OCI-LY7 (cell line): Measurements from ENCODE around the gene GNLY. TPM values are rescaled to one million over a fixed set of nuclear protein-coding genes. Genes with fewer than 3 reads are reported as not detected.

Experiments used
- BruUV-seq: library from RNA; stranded (reverse); fragments of 400-500 nt; replicated peaks from 2 replicates; lab custom pipeline; 2021; lab: Mats Ljungman, UMichigan
- CTCF ChIA-PET: fragments of 300-600 bp; sonication (Branson Sonifier 250); formaldehyde crosslinking; loops from one replicate; lab custom pipeline; 2022; ENCODE audit warnings: antibody characterized with exemption; ENCODE audit not compliant: unreplicated experiment; lab: Charles Lee
- POLR2A ChIA-PET: fragments of 300-600 bp; sonication (Branson Sonifier 250); formaldehyde crosslinking; loops from one replicate; lab custom pipeline; 2022; ENCODE audit warnings: antibody characterized with exemption; lab: Charles Lee
- DNase-seq: peaks from one replicate; pipeline ENCODE4 v3.0.0-alpha.2; 2015; ENCODE audit warnings: low spot score
- H2AFZ ChIP-seq: fragments of 200-600 bp; sonication (generic), shearing (Covaris generic); 2 replicates; pipeline ENCODE4 v1.6.1; 2014; ENCODE audit warnings: mild to moderate bottlenecking, antibody characterized with exemption, low read length, moderate library complexity
- H3K27ac ChIP-seq: fragments of 200-600 bp; sonication (generic); 2 replicates; pipeline ENCODE4 v1.5.1; 2014; ENCODE audit warnings: mixed run types, low read depth, mild to moderate bottlenecking, moderate library complexity, low read length, inconsistent platforms; ENCODE audit not compliant: poor library complexity, severe bottlenecking
- H3K36me3 ChIP-seq: fragments of 200-600 bp; sonication (generic); 2 replicates; pipeline ENCODE4 v1.6.1; 2014; ENCODE audit warnings: mild to moderate bottlenecking, antibody characterized with exemption, low read length, moderate library complexity, mixed read lengths; ENCODE audit not compliant: insufficient read depth
- H3K4me1 ChIP-seq: fragments of 200-600 bp; sonication (generic); 2 replicates; pipeline ENCODE4 v1.5.1; 2014; ENCODE audit warnings: mild to moderate bottlenecking, low read length; ENCODE audit not compliant: insufficient read depth, poor library complexity, severe bottlenecking
- H3K4me2 ChIP-seq: fragments of 200-600 bp; sonication (generic); 2 replicates; pipeline ENCODE4 v1.6.1; 2014; ENCODE audit warnings: mild to moderate bottlenecking, low read length
- H3K4me3 ChIP-seq: fragments of 200-600 bp; sonication (generic); 2 replicates; pipeline ENCODE4 v1.5.1; 2014; ENCODE audit warnings: mild to moderate bottlenecking, low read depth, low read length; ENCODE audit not compliant: poor library complexity, severe bottlenecking
- H3K79me2 ChIP-seq: fragments of 200-600 bp; sonication (generic); 2 replicates; pipeline ENCODE4 v1.6.1; 2016; ENCODE audit warnings: low read depth, mild to moderate bottlenecking, low read length, moderate library complexity, mixed read lengths; ENCODE audit not compliant: insufficient read depth
- H3K9me2 ChIP-seq: fragments of 200-600 bp; sonication (generic); 2 replicates; pipeline ENCODE4 v1.6.1; 2016; ENCODE audit warnings: mild to moderate bottlenecking, low read length, mixed read lengths; ENCODE audit not compliant: insufficient read depth
- H3K9me3 ChIP-seq: fragments of 200-600 bp; sonication (generic); 2 replicates; pipeline ENCODE4 v1.6.1; 2014; ENCODE audit warnings: mild to moderate bottlenecking, mixed run types, low read length, mixed read lengths
- H4K20me1 ChIP-seq: fragments of 200-600 bp; sonication (generic); 2 replicates; pipeline ENCODE4 v1.6.1; 2014; ENCODE audit warnings: mild to moderate bottlenecking, antibody characterized with exemption, low read length, moderate library complexity, mixed read lengths; ENCODE audit not compliant: insufficient read depth
- EZH2phosphoT487 ChIP-seq: fragments of 200-600 bp; sonication (generic); IDR thresholded peaks from 2 replicates; pipeline ENCODE4 v1.6.1; 2018; ENCODE audit warnings: low read depth, borderline replicate concordance, mild to moderate bottlenecking, mixed run types, antibody characterized with exemption, low read length, moderate library complexity, mixed read lengths
- intact Hi-C: fragments of 100-400 bp; cut with micrococcal nuclease; formaldehyde crosslinking; loops from one replicate; pipeline ENCODE4 v1.10.0; 2022; ENCODE audit not compliant: unreplicated experiment
- total RNA-seq, 2 experiments: library from RNA; depleted of rRNA in 1 of 2; stranded (reverse); fragments of >200 nt in 1 of 2; shearing (Covaris generic) in 1 of 2; gene quantifications; 2 replicates each; pipeline ENCODE4 v1.2.3, GENCODE V29; 2014 to 2022
- TF ChIP-seq, protein P1 (sequence below): fragments of 200-600 bp; sonication (generic); conservative IDR thresholded peaks from 2 replicates; pipeline ENCODE4 v1.5.1; 2014; ENCODE audit warnings: mild to moderate bottlenecking, antibody characterized with exemption, low read length, moderate library complexity, mixed read lengths

Gene GNLY
- total RNA-seq, 2 experiments from 2014 or later, result not detected

DNA sequence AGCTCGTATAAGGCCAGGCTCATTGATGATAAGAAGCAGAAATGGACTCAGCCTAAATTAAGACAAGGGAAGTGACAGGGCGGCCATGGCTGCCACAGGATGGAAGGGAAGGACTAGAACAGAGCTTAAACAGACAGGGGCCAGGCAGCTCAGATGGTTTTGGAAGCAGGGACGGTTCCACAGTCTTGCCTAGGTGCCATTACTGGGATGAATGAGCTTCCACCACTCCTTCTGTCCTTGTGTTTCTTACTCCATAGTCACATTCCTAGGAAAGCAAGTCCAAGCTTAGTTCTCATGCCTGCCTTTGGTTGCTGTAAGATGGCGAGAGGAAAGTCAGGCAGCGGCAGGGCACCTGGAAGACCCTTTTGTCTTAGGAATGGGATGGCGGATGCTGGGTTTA is 11.9 kb downstream of the GNLY start:
- Histone ChIP-seq H3K9me3 (no peaks in the 10 kb centered on the region), H3K4me3 (no peak overlapping the region), H3K4me1 (peaks cover 11% of the 10 kb centered on the region), H2AFZ (no peak overlapping the region), H3K4me2 (no peak overlapping the region), H3K9me2 (no peaks in the 10 kb centered on the region), H3K79me2 (no peaks in the 10 kb centered on the region), H4K20me1 (no peaks in the 10 kb centered on the region), H3K27ac (no peak overlapping the region), H3K36me3 (no peaks in the 10 kb centered on the region)
- ChIA-PET POLR2A (interaction anchor here (0.5 to 0.6 kb wide), 2 partner anchors 22 to 728 kb away, joined by 3 read pairs; no protein-coding TSS in a partner anchor), CTCF (no interaction called here)
- no TSS peak for BruUV-seq
- TF ChIP-seq EZH2phosphoT487, result no peak
- TF ChIP-seq, protein P1, sequence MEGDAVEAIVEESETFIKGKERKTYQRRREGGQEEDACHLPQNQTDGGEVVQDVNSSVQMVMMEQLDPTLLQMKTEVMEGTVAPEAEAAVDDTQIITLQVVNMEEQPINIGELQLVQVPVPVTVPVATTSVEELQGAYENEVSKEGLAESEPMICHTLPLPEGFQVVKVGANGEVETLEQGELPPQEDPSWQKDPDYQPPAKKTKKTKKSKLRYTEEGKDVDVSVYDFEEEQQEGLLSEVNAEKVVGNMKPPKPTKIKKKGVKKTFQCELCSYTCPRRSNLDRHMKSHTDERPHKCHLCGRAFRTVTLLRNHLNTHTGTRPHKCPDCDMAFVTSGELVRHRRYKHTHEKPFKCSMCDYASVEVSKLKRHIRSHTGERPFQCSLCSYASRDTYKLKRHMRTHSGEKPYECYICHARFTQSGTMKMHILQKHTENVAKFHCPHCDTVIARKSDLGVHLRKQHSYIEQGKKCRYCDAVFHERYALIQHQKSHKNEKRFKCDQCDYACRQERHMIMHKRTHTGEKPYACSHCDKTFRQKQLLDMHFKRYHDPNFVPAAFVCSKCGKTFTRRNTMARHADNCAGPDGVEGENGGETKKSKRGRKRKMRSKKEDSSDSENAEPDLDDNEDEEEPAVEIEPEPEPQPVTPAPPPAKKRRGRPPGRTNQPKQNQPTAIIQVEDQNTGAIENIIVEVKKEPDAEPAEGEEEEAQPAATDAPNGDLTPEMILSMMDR, result no peak
- no peak for DNase-seq
- intact Hi-C loops, result loop anchor here (2.0 to 5.0 kb wide), 2 partner anchors 27 to 69 kb away; no protein-coding TSS in a partner anchor

GRCh38 chr2:85706599-85707296 is 12.6 kb downstream of the GNLY start:
- Histone ChIP-seq H3K4me2 (no peak overlapping the region), H3K36me3 (no peaks in the 10 kb centered on the region), H2AFZ (no peak overlapping the region), H3K9me3 (no peaks in the 10 kb centered on the region), H3K27ac (no peak overlapping the region), H4K20me1 (no peaks in the 10 kb centered on the region), H3K79me2 (no peaks in the 10 kb centered on the region), H3K4me3 (no peak overlapping the region), H3K9me2 (no peaks in the 10 kb centered on the region), H3K4me1 (peaks cover 11% of the 10 kb centered on the region)
- no TSS peak for BruUV-seq
- TF ChIP-seq EZH2phosphoT487, result no peak
- TF ChIP-seq, protein P1, result no peak
- ChIA-PET POLR2A (interaction anchor here (0.6 kb wide), 1 partner anchor 22 kb away, joined by 3 read pairs; no protein-coding TSS in a partner anchor), CTCF (no interaction called here)
- intact Hi-C loops, result loop anchor here (1.0 to 5.0 kb wide), 3 partner anchors 28 to 286 kb away; no protein-coding TSS in a partner anchor
- DNase-seq, result no peak

DNA sequence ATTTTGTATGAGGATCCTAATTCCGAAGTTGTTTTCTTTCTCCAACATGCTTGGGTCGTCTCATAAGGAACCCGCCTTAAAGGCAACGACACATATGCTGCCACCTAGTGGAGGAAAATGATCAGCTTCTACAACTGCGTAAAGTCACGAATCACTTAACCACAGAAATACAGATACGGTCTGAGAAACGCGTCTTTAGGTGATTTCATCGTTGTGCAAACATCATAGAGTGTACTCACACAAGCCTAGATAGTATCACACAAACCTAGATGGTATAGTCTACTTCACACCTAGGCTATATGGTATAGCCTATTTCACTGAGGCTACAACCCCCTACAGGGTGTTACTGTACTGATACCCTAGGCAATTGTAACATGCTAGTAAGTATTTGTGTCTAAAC is 13.1 kb downstream of the GNLY start:
- H3K4me1 ChIP-seq, result peaks cover 11% of the 10 kb centered on the region
- H3K9me3 ChIP-seq, result no peaks in the 10 kb centered on the region
- ChIA-PET CTCF (interaction anchor here (1.0 kb wide), 1 partner anchor 21 kb away, joined by 3 read pairs; no protein-coding TSS in a partner anchor), POLR2A (interaction anchor here (0.7 to 0.8 kb wide), 2 partner anchors 72 to 288 kb away, joined by 3 to 4 read pairs; no protein-coding TSS in a partner anchor)
- H3K27ac ChIP-seq, result no peak overlapping the region
- no peaks in the 10 kb centered on the region for H3K36me3 ChIP-seq
- BruUV-seq, result no TSS peak
- H4K20me1 ChIP-seq, result no peaks in the 10 kb centered on the region
- H3K79me2 ChIP-seq, result no peaks in the 10 kb centered on the region
- TF ChIP-seq, protein P1, result peak; percentile 94
- no peak for TF ChIP-seq EZH2phosphoT487
- H2AFZ ChIP-seq, result no peak overlapping the region
- intact Hi-C loops, result loop anchor here (1.0 to 5.0 kb wide), 3 partner anchors 29 to 287 kb away; no protein-coding TSS in a partner anchor
- no peak overlapping the region for H3K4me2 ChIP-seq
- DNase-seq, result peak; percentile 84
- H3K9me2 ChIP-seq, result no peaks in the 10 kb centered on the region
- no peak overlapping the region for H3K4me3 ChIP-seq
